ENCODE data around the gene RTRAF. TPM values are rescaled to one million over a fixed set of nuclear protein-coding genes. Genes with fewer than 3 reads are reported as not detected.

Gene RTRAF
- total RNA-seq, 1 donor from 2014 or later: 178 TPM

GRCh38 chr14:51999084-51999483 is 9.7 kb downstream of the RTRAF start:
- no peaks in the 10 kb centered on the region for H3K36me3 Mint-ChIP-seq (ENCODE audit: unreplicated experiment)
- H3K4me1 Mint-ChIP-seq (ENCODE audit: low read depth, unreplicated experiment): no peaks in the 10 kb centered on the region
- no peaks in the 10 kb centered on the region for H3K9me3 Mint-ChIP-seq (ENCODE audit: unreplicated experiment)
- no peak for DNase-seq
- no peaks in the 10 kb centered on the region for H3K27me3 Mint-ChIP-seq (ENCODE audit: unreplicated experiment)
- TF ChIP-seq, protein P1, sequence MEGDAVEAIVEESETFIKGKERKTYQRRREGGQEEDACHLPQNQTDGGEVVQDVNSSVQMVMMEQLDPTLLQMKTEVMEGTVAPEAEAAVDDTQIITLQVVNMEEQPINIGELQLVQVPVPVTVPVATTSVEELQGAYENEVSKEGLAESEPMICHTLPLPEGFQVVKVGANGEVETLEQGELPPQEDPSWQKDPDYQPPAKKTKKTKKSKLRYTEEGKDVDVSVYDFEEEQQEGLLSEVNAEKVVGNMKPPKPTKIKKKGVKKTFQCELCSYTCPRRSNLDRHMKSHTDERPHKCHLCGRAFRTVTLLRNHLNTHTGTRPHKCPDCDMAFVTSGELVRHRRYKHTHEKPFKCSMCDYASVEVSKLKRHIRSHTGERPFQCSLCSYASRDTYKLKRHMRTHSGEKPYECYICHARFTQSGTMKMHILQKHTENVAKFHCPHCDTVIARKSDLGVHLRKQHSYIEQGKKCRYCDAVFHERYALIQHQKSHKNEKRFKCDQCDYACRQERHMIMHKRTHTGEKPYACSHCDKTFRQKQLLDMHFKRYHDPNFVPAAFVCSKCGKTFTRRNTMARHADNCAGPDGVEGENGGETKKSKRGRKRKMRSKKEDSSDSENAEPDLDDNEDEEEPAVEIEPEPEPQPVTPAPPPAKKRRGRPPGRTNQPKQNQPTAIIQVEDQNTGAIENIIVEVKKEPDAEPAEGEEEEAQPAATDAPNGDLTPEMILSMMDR (IDR thresholded peaks at IDR 0.05; ENCODE audit: partially characterized antibody, unreplicated experiment): no peak
- H3K27ac Mint-ChIP-seq (ENCODE audit: unreplicated experiment): no peak overlapping the region
- no peak overlapping the region for H3K4me3 Mint-ChIP-seq (ENCODE audit: unreplicated experiment)

- no peak for DNase-seq
- TF ChIP-seq, protein P1 (IDR thresholded peaks at IDR 0.05; ENCODE audit: partially characterized antibody, unreplicated experiment): no peak
- Mint-ChIP-seq H3K27ac (ENCODE audit: unreplicated experiment) (no peak overlapping the region), H3K4me3 (ENCODE audit: unreplicated experiment) (no peak overlapping the region), H3K4me1 (ENCODE audit: low read depth, unreplicated experiment) (no peaks in the 10 kb centered on the region), H3K36me3 (ENCODE audit: unreplicated experiment) (no peaks in the 10 kb centered on the region), H3K27me3 (ENCODE audit: unreplicated experiment) (no peaks in the 10 kb centered on the region), H3K9me3 (ENCODE audit: unreplicated experiment) (no peaks in the 10 kb centered on the region)
Measured at GRCh38 chr14:52000019-52000582, 10.8 kb downstream of the RTRAF start.

- DNase-seq: no peak
- no peaks in the 10 kb centered on the region for H3K9me3 Mint-ChIP-seq (ENCODE audit: unreplicated experiment)
- H3K27ac Mint-ChIP-seq (ENCODE audit: unreplicated experiment): no peak overlapping the region
- H3K4me1 Mint-ChIP-seq (ENCODE audit: low read depth, unreplicated experiment): no peaks in the 10 kb centered on the region
- H3K36me3 Mint-ChIP-seq (ENCODE audit: unreplicated experiment): no peaks in the 10 kb centered on the region
- H3K27me3 Mint-ChIP-seq (ENCODE audit: unreplicated experiment): no peaks in the 10 kb centered on the region
- H3K4me3 Mint-ChIP-seq (ENCODE audit: unreplicated experiment): no peak overlapping the region
- TF ChIP-seq, protein P1 (IDR thresholded peaks at IDR 0.05; ENCODE audit: partially characterized antibody, unreplicated experiment): no peak
Measured at GRCh38 chr14:52000696-52001095, 11.3 kb downstream of the RTRAF start.

GRCh38 chr14:52002542-52002941 is 13.2 kb downstream of the RTRAF start:
- no peaks in the 10 kb centered on the region for H3K9me3 Mint-ChIP-seq (ENCODE audit: unreplicated experiment)
- H3K36me3 Mint-ChIP-seq (ENCODE audit: unreplicated experiment): no peaks in the 10 kb centered on the region
- no peaks in the 10 kb centered on the region for H3K4me1 Mint-ChIP-seq (ENCODE audit: low read depth, unreplicated experiment)
- DNase-seq: no peak
- H3K27me3 Mint-ChIP-seq (ENCODE audit: unreplicated experiment): no peaks in the 10 kb centered on the region
- H3K4me3 Mint-ChIP-seq (ENCODE audit: unreplicated experiment): no peak overlapping the region
- no peak overlapping the region for H3K27ac Mint-ChIP-seq (ENCODE audit: unreplicated experiment)
- TF ChIP-seq, protein P1 (IDR thresholded peaks at IDR 0.05; ENCODE audit: partially characterized antibody, unreplicated experiment): no peak

- no peaks in the 10 kb centered on the region for H3K4me1 Mint-ChIP-seq (ENCODE audit: low read depth, unreplicated experiment)
- H3K27me3 Mint-ChIP-seq (ENCODE audit: unreplicated experiment): no peaks in the 10 kb centered on the region
- TF ChIP-seq, protein P1 (IDR thresholded peaks at IDR 0.05; ENCODE audit: partially characterized antibody, unreplicated experiment): no peak
- H3K36me3 Mint-ChIP-seq (ENCODE audit: unreplicated experiment): no peaks in the 10 kb centered on the region
- H3K4me3 Mint-ChIP-seq (ENCODE audit: unreplicated experiment): no peak overlapping the region
- DNase-seq: no peak
- no peaks in the 10 kb centered on the region for H3K9me3 Mint-ChIP-seq (ENCODE audit: unreplicated experiment)
- H3K27ac Mint-ChIP-seq (ENCODE audit: unreplicated experiment): no peak overlapping the region
Measured at GRCh38 chr14:52003324-52003723, 14.0 kb downstream of the RTRAF start.

Measured in glutamatergic neuron (in vitro differentiated cells).